HG03280 (cell line): ENCODE measurements around the gene CSTB.
A peak's percentile ranks its signal among the peaks of the same experiment; 100 is the strongest.

Source experiments
- ATAC-seq: cut with Tn5 transposase; IDR thresholded peaks from one replicate; pipeline ENCODE4 v1.9.1; 2021; ENCODE audit warnings: mild to moderate bottlenecking, moderate library complexity; ENCODE audit not compliant: unreplicated experiment

Gene CSTB

DNA sequence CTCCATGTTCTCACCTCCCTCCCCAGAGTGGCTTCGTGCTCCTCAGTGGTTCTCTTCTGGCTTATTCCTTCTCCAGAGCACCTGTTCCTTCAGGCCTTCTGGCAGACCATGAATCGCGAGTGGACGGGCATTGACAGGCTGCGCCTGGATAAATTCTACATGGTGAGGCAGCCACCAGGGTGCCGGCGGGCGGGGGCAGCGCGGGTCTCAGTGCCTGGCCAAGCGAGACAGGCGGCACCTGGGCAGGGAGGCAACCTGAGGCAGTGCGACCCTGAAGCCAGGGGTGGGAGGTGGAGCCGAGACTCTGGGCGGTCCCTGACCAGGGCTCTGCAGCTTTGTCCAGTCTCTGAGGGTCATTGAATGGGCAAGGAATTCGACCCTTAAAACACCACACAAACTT, 17.1 kb upstream of the CSTB start:
- ATAC-seq = no peak

DNA sequence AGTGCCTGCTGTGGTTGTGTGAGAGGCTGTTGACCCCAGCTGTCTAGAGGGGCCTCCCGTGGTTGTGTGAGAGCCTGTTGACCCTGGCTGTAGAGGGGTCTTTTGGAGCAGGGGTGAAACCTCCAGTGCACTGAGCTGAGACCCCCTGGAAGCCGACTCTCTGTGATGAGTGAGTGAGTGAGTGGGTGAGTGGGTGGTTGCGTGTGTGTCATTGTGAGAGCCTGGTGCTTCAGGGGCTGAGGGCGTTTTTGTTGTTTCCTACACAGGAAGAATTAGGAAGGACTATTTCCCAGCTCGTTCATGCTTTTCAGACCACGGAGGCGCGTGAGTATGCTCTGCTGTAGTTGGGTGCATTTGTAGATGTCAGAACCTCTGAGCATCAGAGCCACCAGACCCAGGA, 16.3 kb upstream of the CSTB start:
- ATAC-seq = no peak

DNA sequence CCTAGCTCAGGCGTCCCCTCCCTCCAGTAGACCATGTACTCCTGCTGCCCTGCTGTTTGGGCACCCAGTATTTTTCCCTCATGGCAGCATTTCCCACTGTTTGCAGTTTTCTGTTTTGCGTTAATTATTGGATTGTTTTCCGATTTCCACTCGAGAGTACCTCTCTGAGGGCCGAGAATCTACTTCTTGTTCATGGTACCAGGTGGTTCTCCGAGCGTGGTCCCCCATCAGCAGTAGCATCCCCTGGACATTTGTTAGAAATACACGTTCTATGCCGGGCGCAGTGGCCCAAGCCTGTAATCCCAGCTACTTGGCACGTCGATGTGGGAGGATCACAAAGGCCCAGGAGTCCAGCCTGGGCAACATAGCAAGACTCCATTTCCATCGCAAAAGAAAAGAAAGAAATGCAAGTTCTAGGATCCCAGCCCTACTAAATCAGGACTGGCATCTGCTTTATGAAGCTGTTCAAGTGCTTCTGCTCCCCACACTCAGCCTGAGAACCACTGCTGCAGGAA, 14.0 kb upstream of the CSTB start:
- no peak for ATAC-seq

GRCh38 chr21:43789276-43790009, 13.3 kb upstream of the CSTB start, which contains the start of gene RRP1:
TSS of gene RRP1 (plus strand) at chr21:43789577. CDS start at chr21:43789630, 53 bp downstream.
- peak; percentile 88 for ATAC-seq

GRCh38 chr21:43786807-43787440, 10.8 kb upstream of the CSTB start:
- no peak for ATAC-seq

- no peak for ATAC-seq
Measured at GRCh38 chr21:43786300-43786806, 10.2 kb upstream of the CSTB start.

- ATAC-seq = no peak
Measured at GRCh38 chr21:43785134-43785533, 9.0 kb upstream of the CSTB start.

DNA sequence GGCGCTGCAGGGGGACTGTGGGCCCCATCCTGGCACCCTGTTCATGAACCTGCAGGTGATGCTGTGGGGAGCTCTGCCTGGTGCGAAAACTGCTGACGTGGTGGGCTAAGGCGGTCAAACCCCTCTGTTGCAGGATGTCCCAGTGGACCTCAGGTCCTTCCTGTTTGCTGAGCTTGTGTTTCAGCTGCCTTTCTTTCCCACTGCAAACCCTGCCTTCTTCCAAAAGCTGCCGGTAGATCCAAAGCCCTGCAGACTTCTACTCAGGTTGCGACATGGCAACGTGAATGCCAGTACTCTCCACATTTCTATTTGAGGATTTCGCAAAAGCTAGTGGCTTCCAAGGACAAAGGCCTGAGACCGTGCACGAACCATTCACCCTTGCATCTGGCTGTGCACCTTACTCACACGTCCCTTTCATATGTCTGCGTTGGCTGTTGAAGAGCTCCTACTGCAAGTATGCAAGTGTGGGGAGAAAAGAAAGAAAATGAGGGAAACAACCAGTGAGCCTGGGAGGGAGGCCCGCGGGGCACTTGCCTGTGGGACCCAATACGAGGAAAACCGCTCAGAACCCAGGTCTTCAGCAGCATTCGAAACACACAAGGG, 7.1 kb upstream of the CSTB start:
- ATAC-seq = no peak

DNA sequence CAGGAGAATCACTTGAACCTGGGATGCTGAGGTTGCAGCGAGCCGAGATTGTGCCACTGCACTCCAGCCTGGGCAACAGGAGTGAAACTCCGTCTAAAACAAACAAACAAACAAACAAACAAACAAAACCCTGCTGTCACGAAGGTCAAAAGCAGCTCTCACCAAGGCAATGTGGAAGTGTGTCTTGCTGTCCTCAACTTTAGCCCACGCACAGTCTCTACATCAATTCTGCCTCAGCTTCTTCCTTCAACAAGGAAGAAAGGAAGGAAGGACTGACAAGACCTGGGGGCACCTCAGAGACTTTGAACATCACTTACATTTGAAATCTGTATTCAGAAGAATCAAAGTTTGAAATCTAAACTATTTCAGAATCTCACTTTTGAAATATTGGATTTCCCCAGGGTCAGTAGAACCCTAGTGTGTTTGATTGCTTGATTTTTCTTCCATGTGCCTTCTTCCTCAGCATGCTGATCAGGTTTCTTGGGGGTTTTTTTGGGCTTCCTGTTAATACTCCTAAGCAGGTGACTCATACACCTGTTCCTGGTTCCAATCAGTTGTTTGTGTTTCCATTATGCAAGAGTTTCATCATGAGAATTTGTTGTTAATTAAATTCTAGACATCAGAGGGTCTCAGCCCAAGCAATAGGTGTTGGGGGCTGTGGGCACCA, 6.5 kb upstream of the CSTB start:
- no peak for ATAC-seq

DNA sequence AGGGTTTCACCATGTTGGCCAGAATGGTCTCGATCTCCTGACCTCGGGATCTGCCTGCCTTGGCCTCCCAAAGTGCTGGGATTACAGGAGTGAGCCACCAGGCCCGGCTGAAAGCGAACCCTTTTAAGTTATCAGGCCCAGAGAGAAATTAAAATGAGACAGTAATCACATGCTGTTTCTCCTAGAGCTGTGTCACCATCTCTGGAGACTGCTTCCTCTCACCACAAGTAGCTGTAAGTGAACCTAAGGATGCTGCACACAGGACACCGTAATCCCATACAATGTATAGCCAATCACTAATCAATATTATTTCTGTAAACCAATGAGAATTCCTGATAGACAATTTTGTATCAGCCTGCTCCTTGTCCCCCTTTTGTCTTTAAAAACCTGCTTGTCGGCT, 5.7 kb upstream of the CSTB start:
- ATAC-seq = no peak

- ATAC-seq = no peak
Measured at GRCh38 chr21:43779660-43780059, 3.6 kb upstream of the CSTB start.

DNA sequence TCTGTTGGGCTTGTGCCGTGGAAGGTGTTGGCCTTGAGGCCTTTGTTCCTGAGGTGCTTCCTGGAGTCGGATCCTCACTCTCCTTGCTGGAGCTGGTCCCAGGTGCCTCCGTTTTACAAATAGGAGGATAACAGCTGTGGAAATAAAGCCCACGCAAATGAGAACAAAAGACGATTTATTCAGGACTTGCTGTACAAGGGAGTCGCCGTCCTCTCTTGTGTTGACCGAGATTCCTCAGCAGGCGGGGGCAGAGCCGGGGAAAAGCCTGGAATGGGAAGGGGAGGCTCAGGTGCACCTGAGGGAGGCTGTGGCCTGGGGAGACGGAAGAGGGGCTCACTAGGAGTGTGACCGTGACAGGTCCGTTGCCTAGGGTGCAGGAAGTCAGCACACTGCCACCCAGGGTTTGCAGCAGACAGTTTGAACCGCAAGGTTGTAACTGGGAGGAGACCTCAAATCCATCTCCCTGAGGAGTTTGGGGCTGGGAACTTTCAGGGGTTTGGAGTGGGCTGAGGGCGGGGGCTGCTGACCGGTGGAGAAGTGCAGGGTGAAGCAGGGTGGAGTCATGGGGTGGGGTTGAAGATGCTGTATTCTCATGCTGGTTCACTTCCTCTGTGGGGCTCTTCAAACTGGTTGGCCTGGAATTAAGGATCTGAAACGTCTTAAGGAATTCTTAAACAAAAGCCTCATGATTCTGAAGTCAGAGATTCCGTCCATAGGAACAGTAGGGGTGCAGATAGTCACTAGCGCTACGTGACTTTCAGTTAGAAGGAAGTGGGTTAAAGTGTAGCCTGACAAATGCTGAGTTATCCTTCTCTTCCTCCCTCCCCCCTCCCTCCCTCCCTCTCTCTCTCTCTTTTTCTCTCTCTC, 2.6 kb upstream of the CSTB start:
- no peak for ATAC-seq

- ATAC-seq = no peak
Measured at GRCh38 chr21:43777953-43778352, 1.8 kb upstream of the CSTB start.

DNA sequence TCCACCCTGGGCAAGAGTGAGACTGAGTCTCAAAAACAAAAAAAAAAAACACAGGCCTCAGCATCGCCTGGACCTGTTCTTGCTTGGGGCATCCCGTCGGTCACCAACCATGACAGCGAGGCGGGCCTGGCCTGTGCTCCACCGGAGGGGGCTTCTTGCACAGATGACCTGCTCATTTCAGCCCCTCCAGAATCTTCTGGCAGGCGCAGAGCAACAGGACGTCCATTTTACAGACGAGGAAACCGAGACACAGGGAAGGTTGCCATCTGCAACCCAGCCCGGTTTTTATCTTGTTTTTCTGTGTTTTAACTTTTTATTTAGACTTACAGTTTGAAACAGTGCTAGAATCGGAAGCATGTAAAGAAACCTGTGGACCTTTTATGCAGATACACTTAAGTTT, 918 bp downstream of the CSTB start:
- ATAC-seq = no peak

- ATAC-seq = no peak
Measured at GRCh38 chr21:43774163-43774562, 1.9 kb downstream of the CSTB start.

DNA sequence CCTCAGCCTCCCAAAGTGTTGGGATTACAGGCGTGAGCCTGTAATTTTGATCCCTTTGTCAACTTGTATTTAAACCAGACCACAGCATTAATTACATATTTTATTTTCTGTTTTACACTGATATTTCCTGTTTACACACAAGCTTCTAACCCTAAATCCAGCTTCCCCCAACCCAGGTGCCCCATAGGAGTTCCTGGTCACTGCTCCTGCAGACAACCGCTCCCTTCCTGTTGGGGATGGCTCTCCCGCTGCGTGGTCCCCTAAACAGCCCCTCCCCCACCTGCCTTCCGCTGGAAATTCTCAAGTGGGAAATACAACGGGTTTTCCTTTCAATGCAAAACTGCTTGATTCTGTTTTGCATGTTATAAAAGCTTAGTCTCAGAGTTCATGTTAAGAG, 3.7 kb downstream of the CSTB start:
- ATAC-seq = no peak

DNA sequence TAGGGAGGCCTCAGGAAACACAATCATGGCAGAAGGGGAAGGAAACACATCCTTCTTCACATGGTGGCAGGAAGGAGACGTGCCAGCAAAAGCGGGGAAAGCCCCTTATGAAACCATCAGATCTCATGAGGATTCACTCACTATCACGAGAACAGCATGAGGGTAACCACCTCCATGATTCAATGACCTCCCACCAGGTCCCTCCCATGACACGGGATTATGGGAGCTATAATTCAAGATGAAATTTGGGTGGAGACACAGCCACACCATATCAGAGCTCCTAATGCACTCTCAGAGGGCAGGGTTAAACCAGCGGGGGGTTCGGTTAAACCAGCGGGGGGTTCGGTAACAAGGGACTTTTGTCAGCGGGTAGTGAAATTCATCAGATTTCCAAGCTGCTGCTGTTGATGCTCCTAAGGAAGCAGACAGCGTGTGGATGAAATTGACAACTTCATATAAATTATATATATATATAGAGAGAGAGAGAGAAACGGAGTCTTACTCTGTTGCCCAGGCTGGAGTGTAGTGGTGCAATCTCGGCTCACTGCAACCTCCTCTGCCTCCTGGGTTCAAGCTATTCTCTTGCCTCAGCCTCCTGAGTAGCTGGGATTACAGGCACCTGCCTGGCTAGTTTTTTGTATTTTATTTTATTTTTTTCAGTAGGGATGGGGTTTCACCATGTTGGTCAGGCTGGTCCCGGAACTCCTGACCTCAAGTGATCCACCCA, 4.2 kb downstream of the CSTB start:
- ATAC-seq = no peak

DNA sequence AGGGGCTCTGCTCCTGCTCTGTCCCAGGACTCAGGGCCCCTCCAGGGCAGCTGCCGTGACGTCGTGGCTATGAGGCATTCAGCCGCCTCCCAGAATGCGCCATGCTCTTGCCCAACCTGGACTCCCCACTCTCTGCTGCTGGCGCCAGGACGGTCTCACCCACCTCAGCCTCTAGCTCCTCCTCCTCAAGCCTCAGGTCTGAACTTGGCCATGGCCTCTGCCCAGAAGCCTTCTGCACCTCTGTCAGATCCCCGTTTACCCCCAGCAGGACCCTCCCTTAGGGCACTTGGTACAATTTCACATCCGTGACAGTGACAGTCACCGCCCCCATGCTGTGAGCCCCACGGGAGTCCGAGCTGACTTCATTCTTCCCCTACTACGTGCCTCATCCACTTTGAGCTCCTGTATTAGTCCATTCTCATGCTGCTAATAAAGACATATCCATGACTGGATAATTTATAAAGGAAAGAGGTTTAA, 4.9 kb downstream of the CSTB start:
- ATAC-seq = no peak

GRCh38 chr21:43770066-43770655, 5.9 kb downstream of the CSTB start:
- no peak for ATAC-seq
